K562 (cell line): Measurements from ENCODE around the gene RIPK3. TPM values are rescaled to one million over a fixed set of nuclear protein-coding genes. Genes with fewer than 3 reads are reported as not detected.

Source experiments
- ATAC-seq: fragments of 200-7000 bp; cut with Tn5 transposase; 3 replicates; pipeline ENCODE4 v1.9.1; 2020; ENCODE audit warnings: moderate library complexity
- BruUV-seq: library from RNA; stranded (reverse); fragments of 400-500 nt; replicated peaks from 2 replicates; lab custom pipeline; 2021; lab: Mats Ljungman, UMichigan
- CTCF ChIA-PET: fragments of 300-600 bp; formaldehyde crosslinking; extraction: SDS; loops from one replicate; lab custom pipeline; 2021; ENCODE audit warnings: low intra/inter-chr PET ratio; lab: Yijun Ruan, JAX
- POLR2A ChIA-PET: fragments of 300-600, 350-650 bp; sonication (Branson Sonifier 250); formaldehyde crosslinking; extraction: SDS; loops from one replicate; lab custom pipeline; 2021; ENCODE audit warnings: antibody characterized with exemption, inconsistent platforms; lab: Yijun Ruan, JAX
- DNase-seq, 4 experiments: peaks; one replicate each; pipeline versions ENCODE4 v3.0.0 to v3.0.0-alpha.2; 2011 to 2018; ENCODE audit warnings: low spot score in 3 of 4, mixed read lengths in 3 of 4; ENCODE audit errors: extremely low read depth in 1 of 4
- FAIRE-seq: peaks from 2 replicates; lab custom pipeline; 2011; peaks lifted over from hg19 to GRCh38; lab: Jason Lieb, UNC
- H2AFZ ChIP-seq: 2 replicates; pipeline ENCODE4 v1.6.0; 2011; ENCODE audit warnings: low read depth, low read length, control low read depth, inconsistent platforms
- H3K27ac ChIP-seq: fragments of 200-600 bp; 3 replicates; pipeline ENCODE4 v1.8.0; 2011; ENCODE audit warnings: low read depth, mild to moderate bottlenecking, control low read depth, inconsistent platforms, low read length, moderate library complexity, mixed read lengths; ENCODE audit errors: extremely low read depth
- H3K27me3 ChIP-seq, 2 experiments: fragments of 300-600 bp in 1 of 2; 2 replicates in 1 of 2; 3 replicates in 1 of 2; pipeline versions ENCODE4 v1.6.0 to v1.8.0; 2011; ENCODE audit warnings: inconsistent platforms in 2 of 2, low read length in 2 of 2, mild to moderate bottlenecking in 1 of 2, mixed read lengths in 1 of 2, moderate library complexity in 1 of 2; ENCODE audit not compliant: control insufficient read depth in 2 of 2, insufficient read depth in 2 of 2
- H3K36me3 ChIP-seq: fragments of 300-600 bp; 3 replicates; pipeline ENCODE4 v1.8.0; 2011; ENCODE audit warnings: mild to moderate bottlenecking, low read length, inconsistent platforms; ENCODE audit not compliant: control insufficient read depth, insufficient read depth
- H3K4me1 ChIP-seq, 2 experiments: fragments of 200-600 bp in 1 of 2; replicated peaks in 1 of 2; 2 replicates in 1 of 2; 3 replicates in 1 of 2; pipeline versions ENCODE4 v1.5.1 to v1.8.0; 2011; ENCODE audit warnings: inconsistent platforms in 2 of 2, low read length in 2 of 2, mild to moderate bottlenecking in 1 of 2, mixed read lengths in 1 of 2, moderate library complexity in 1 of 2; ENCODE audit not compliant: control insufficient read depth in 2 of 2, insufficient read depth in 2 of 2
- H3K4me2 ChIP-seq: 2 replicates; pipeline ENCODE4 v1.6.1; 2011; ENCODE audit warnings: low read length, control low read depth, inconsistent platforms, mixed read lengths; ENCODE audit not compliant: insufficient read depth
- H3K4me3 ChIP-seq: fragments of 200-600 bp; sonication (generic), shearing (Covaris generic); 2 replicates; pipeline ENCODE4 v1.5.1; 2016; ENCODE audit warnings: control low read depth, inconsistent platforms
- H3K79me2 ChIP-seq: fragments of 200-600 bp; 3 replicates; pipeline ENCODE4 v1.8.0; 2011; ENCODE audit warnings: low read length, inconsistent platforms; ENCODE audit not compliant: control insufficient read depth, insufficient read depth
- H3K9ac ChIP-seq, 2 experiments: 2 replicates each; pipeline versions ENCODE4 v1.6.0 to v1.6.1; 2011; ENCODE audit warnings: low read depth in 2 of 2, low read length in 2 of 2, control low read depth in 1 of 2, inconsistent platforms in 1 of 2, mild to moderate bottlenecking in 1 of 2, mixed read lengths in 1 of 2; ENCODE audit not compliant: insufficient read depth in 1 of 2
- H3K9me1 ChIP-seq: one replicate; pipeline ENCODE4 v1.6.0; 2011; ENCODE audit warnings: inconsistent platforms, mild to moderate bottlenecking, low read length, moderate library complexity; ENCODE audit not compliant: control insufficient read depth, insufficient read depth
- H3K9me3 ChIP-seq: replicated peaks from 2 replicates; pipeline ENCODE4 v1.5.1; 2011; ENCODE audit warnings: low read depth, low read length, inconsistent platforms; ENCODE audit not compliant: control insufficient read depth, insufficient read depth
- H4K20me1 ChIP-seq: replicated peaks from 2 replicates; pipeline ENCODE4 v1.6.1; 2011; ENCODE audit warnings: low read length, inconsistent platforms, mixed read lengths; ENCODE audit not compliant: control insufficient read depth, insufficient read depth
- CBFB ChIP-seq: sonication (generic); formaldehyde crosslinking; IDR thresholded peaks from 2 replicates; pipeline ENCODE4 v1.4.0; 2020; ENCODE audit warnings: mild to moderate bottlenecking, missing genetic modification reagents
- CXXC5 ChIP-seq: fragments of 250-450 bp; sonication (Bioruptor Pico); IDR thresholded peaks from 2 replicates; pipeline ENCODE4 v1.8.0; 2022; ENCODE audit warnings: inconsistent platforms, mild to moderate bottlenecking, moderate library complexity
- EGR1 ChIP-seq: fragments of 450-650 bp; conservative IDR thresholded peaks from 2 replicates; pipeline ENCODE4 v1.6.1; 2017; ENCODE audit warnings: mild to moderate bottlenecking
- FOXA1 ChIP-seq: fragments of 450-650 bp; IDR thresholded peaks from 2 replicates; pipeline ENCODE4 v1.6.1; 2016; ENCODE audit warnings: mild to moderate bottlenecking, borderline replicate concordance
- MYC ChIP-seq, 2 experiments: fragments of 250-450 bp in 1 of 2; sonication (Bioruptor Pico) in 1 of 2; IDR thresholded peaks; 2 replicates each; pipeline versions ENCODE4 v1.5.1 to v1.6.1; 2012 to 2021; ENCODE audit warnings: low read depth in 2 of 2, borderline replicate concordance in 1 of 2, improper control_type of control experiment in 1 of 2, low read length in 1 of 2, mild to moderate bottlenecking in 1 of 2, moderate library complexity in 1 of 2
- PCBP1 ChIP-seq: fragments of 200-400 bp; formaldehyde crosslinking; IDR thresholded peaks from 2 replicates; pipeline ENCODE4 v1.6.1; 2018; ENCODE audit warnings: mild to moderate bottlenecking, low read depth, low read length; ENCODE audit not compliant: poor library complexity, severe bottlenecking
- SIN3B ChIP-seq: fragments of 450-650 bp; IDR thresholded peaks from 2 replicates; pipeline ENCODE4 v1.6.1; 2017; ENCODE audit warnings: low read depth, mild to moderate bottlenecking, moderate library complexity
- WGBS: fragments of 100-300 bp; shearing (Covaris generic); methylation state at CpG from one replicate; pipeline ENCODE4 v1.1.6; 2016; ENCODE audit warnings: low coverage, mixed read lengths; ENCODE audit not compliant: insufficient coverage; ENCODE audit errors: missing lambda C conversion rate; 5-methylcytosine and 5-hydroxymethylcytosine counted together
- in situ Hi-C: fragments of 300-500 bp; cut with MboI; formaldehyde crosslinking; loops from 4 replicates; pipeline ENCODE4 v1.15.0; 2018; ENCODE audit warnings: inconsistent platforms, mixed read lengths
- intact Hi-C: fragments of 100-400 bp; cut with micrococcal nuclease; formaldehyde crosslinking; loops from 2 replicates; pipeline ENCODE4 v1.14.2; 2022
- polyA plus RNA-seq, 8 experiments: library from polyadenylated mRNA; depleted of rRNA in 4 of 8; stranded (reverse) in 5 of 8; unstranded in 3 of 8; fragments of >200 nt; fragmentation: Nextera tagmentation in 2 of 8; fragmentation: Illumina TruSeq in 1 of 8; extraction: Ambion mirVana in 2 of 8; extraction: Trizol in 1 of 8; gene quantifications; 2 replicates each; pipeline versions ENCODE4 v1.2.1 to v1.2.3, GENCODE V29; 2011 to 2014; ENCODE audit warnings: inconsistent platforms in 1 of 8, missing spikeins in 1 of 8
- total RNA-seq, 7 experiments: library from RNA; depleted of rRNA in 6 of 7; stranded (reverse); fragments of >200 nt in 6 of 7; fragmentation: Illumina TruSeq in 2 of 7; extraction: Trizol in 2 of 7; gene quantifications; 2 replicates each; pipeline versions ENCODE4 v1.2.1 to v1.2.3, GENCODE V29; 2011 to 2021; ENCODE audit warnings: low replicate concordance in 1 of 7
- TF ChIP-seq, protein P1 (sequence below): fragments of 450-650 bp; formaldehyde crosslinking; IDR thresholded peaks from 2 replicates; pipeline ENCODE4 v1.4.0; 2020; ENCODE audit warnings: mild to moderate bottlenecking, mixed read lengths
- TF ChIP-seq, protein P2 (sequence below): sonication (generic); formaldehyde crosslinking; IDR thresholded peaks from 2 replicates; pipeline ENCODE4 v1.8.0; 2022; ENCODE audit warnings: missing genetic modification reagents, mild to moderate bottlenecking, moderate library complexity, borderline replicate concordance
- TF ChIP-seq, protein P3 (sequence below): fragments of 450-650 bp; IDR thresholded peaks from 2 replicates; pipeline ENCODE4 v1.6.1; 2016; ENCODE audit warnings: low read depth

RIPK3 gene
- total and polyA plus RNA-seq, 9 of the 15 experiments (the other 6 are each of a cell fraction or from before 2014, with no cell fraction given): 0.03 to 0.43 (median 0.28) TPM; not detected in 3

DNA sequence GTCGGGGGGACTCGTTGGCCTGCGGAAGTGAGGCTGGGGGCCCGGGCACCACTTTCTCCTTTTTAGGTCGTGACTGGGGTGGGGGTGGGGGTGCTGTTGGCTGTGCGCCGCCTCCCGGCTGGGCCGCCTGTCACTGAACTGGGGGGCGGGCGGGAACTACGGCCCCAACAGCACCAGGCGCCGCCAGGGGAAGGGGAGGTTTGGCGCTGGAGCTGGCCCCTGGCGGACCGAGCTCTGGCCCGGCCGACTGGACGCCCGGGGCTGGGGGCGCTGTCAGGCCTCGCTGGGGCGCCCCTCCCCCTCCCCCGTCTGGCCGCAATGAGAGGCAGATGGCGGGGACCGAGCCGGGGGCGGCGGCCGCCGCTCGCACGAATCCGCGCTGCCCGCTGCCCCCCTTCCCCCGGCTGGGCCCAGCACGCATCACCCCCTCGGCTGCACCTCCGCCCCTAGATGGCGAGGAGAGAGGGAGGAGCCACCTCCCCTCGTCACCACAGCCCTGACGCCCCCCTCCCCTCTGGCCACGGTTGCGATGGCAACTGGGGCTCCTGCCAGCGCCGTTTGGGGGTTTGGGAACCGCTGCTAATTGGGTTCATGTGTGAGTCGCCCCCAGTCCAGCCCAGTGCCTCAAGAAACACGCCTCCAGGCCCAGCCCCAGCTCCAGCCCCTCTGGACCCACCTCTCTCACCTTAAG lies 28.9 kb upstream of the RIPK3 start:
- H3K9ac ChIP-seq: peak overlapping the region; percentile 41 to 71; a peak in 2 of 4 replicates
- peaks cover 12 to 49% of the 10 kb centered on the region in 2 experiments; a peak in 4 of 5 replicates for H3K4me1 ChIP-seq
- H2AFZ ChIP-seq: peak overlapping the region; percentile 79
- 0 out of 2 replicates have a peak, but pooled peaks have one; percentile 12 for TF ChIP-seq CXXC5 (CRISPR knock-in tag)
- peak; percentile 63 for TF ChIP-seq EGR1
- TF ChIP-seq, protein P1, sequence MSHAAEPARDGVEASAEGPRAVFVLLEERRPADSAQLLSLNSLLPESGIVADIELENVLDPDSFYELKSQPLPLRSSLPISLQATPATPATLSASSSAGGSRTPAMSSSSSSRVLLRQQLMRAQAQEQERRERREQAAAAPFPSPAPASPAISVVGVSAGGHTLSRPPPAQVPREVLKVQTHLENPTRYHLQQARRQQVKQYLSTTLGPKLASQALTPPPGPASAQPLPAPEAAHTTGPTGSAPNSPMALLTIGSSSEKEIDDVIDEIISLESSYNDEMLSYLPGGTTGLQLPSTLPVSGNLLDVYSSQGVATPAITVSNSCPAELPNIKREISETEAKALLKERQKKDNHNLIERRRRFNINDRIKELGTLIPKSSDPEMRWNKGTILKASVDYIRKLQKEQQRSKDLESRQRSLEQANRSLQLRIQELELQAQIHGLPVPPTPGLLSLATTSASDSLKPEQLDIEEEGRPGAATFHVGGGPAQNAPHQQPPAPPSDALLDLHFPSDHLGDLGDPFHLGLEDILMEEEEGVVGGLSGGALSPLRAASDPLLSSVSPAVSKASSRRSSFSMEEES (CRISPR knock-in tag): no peak
- no peak for TF ChIP-seq CBFB (CRISPR knock-in tag)
- TF ChIP-seq SIN3B: no peak
- TF ChIP-seq, protein P2, sequence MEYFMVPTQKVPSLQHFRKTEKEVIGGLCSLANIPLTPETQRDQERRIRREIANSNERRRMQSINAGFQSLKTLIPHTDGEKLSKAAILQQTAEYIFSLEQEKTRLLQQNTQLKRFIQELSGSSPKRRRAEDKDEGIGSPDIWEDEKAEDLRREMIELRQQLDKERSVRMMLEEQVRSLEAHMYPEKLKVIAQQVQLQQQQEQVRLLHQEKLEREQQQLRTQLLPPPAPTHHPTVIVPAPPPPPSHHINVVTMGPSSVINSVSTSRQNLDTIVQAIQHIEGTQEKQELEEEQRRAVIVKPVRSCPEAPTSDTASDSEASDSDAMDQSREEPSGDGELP (CRISPR knock-in tag): peak; percentile 22; the same call in 1 of the 2 replicates
- TF ChIP-seq FOXA1: no peak
- TF ChIP-seq MYC (IDR thresholded peaks at IDR 0.05; ENCODE audit: low read depth, low read length): no peak
- TF ChIP-seq MYC (CRISPR knock-in tag; IDR thresholded peaks at IDR 0.05; ENCODE audit: borderline replicate concordance, low read depth): no peak
- TF ChIP-seq, protein P3, sequence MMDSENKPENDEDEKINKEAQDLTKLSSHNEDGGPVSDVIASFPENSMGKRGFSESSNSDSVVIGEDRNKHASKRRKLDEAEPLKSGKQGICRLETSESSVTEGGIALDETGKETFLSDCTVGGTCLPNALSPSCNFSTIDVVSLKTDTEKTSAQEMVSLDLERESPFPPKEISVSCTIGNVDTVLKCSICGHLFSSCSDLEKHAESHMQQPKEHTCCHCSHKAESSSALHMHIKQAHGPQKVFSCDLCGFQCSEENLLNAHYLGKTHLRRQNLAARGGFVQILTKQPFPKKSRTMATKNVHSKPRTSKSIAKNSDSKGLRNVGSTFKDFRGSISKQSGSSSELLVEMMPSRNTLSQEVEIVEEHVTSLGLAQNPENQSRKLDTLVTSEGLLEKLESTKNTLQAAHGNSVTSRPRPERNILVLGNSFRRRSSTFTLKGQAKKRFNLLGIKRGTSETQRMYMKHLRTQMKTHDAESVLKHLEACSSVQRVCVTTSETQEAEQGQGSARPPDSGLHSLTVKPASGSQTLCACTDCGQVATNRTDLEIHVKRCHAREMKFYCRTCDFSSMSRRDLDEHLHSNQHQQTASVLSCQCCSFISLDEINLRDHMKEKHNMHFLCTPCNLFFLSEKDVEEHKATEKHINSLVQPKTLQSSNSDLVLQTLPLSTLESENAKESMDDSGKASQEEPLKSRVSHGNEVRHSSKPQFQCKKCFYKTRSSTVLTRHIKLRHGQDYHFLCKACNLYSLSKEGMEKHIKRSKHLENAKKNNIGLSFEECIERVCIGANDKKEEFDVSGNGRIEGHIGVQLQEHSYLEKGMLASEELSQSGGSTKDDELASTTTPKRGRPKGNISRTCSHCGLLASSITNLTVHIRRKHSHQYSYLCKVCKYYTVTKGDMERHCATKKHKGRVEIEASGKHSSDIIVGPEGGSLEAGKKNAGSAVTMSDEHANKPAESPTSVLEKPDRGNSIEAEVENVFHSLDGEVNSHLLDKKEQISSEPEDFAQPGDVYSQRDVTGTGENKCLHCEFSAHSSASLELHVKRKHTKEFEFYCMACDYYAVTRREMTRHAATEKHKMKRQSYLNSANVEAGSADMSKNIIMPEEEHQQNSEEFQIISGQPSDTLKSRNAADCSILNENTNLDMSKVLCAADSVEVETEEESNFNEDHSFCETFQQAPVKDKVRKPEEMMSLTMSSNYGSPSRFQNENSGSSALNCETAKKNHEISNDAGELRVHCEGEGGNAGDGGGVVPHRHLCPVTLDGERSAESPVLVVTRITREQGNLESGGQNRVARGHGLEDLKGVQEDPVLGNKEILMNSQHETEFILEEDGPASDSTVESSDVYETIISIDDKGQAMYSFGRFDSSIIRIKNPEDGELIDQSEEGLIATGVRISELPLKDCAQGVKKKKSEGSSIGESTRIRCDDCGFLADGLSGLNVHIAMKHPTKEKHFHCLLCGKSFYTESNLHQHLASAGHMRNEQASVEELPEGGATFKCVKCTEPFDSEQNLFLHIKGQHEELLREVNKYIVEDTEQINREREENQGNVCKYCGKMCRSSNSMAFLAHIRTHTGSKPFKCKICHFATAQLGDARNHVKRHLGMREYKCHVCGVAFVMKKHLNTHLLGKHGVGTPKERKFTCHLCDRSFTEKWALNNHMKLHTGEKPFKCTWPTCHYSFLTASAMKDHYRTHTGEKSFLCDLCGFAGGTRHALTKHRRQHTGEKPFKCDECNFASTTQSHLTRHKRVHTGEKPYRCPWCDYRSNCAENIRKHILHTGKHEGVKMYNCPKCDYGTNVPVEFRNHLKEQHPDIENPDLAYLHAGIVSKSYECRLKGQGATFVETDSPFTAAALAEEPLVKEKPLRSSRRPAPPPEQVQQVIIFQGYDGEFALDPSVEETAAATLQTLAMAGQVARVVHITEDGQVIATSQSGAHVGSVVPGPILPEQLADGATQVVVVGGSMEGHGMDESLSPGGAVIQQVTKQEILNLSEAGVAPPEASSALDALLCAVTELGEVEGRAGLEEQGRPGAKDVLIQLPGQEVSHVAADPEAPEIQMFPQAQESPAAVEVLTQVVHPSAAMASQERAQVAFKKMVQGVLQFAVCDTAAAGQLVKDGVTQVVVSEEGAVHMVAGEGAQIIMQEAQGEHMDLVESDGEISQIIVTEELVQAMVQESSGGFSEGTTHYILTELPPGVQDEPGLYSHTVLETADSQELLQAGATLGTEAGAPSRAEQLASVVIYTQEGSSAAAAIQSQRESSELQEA: no peak
- TF ChIP-seq PCBP1: peak; percentile 31

More for the DNA sequence above, 28.9 kb upstream of the RIPK3 start:
- Histone ChIP-seq H3K4me2 (peak overlapping the region; percentile 21), H3K79me2 (no peaks in the 10 kb centered on the region), H3K27me3 (no peaks in the 10 kb centered on the region), H3K36me3 (no peaks in the 10 kb centered on the region), H3K9me3 (no peaks in the 10 kb centered on the region), H3K27ac (no peak overlapping the region), H4K20me1 (no peaks in the 10 kb centered on the region), H3K4me3 (peak overlapping the region; percentile 32), H3K9me1 (no peaks in the 10 kb centered on the region)
- ChIA-PET CTCF (no interaction called here), POLR2A (no interaction called here)
- WGBS: 21% methylated on average over 4 of the region's 52 CpGs
- BruUV-seq: no TSS peak
- ATAC-seq (peak; percentile 2), FAIRE-seq (no peak), DNase-seq (peak; percentile 28 to 74 (median 57))
- in situ Hi-C loops: no loop called here
- intact Hi-C loops: loop anchor here (5.0 kb wide), 1 partner anchor 36 kb away; no protein-coding TSS in a partner anchor
